Measurements from ENCODE around the gene ANKRD63. TPM values are rescaled to one million over a fixed set of nuclear protein-coding genes. Genes with fewer than 3 reads are reported as not detected.
A peak's percentile ranks its signal among the peaks of the same experiment; 100 is the strongest.

The ANKRD63 gene
- polyA plus RNA-seq, 3 donors: not detected

DNA sequence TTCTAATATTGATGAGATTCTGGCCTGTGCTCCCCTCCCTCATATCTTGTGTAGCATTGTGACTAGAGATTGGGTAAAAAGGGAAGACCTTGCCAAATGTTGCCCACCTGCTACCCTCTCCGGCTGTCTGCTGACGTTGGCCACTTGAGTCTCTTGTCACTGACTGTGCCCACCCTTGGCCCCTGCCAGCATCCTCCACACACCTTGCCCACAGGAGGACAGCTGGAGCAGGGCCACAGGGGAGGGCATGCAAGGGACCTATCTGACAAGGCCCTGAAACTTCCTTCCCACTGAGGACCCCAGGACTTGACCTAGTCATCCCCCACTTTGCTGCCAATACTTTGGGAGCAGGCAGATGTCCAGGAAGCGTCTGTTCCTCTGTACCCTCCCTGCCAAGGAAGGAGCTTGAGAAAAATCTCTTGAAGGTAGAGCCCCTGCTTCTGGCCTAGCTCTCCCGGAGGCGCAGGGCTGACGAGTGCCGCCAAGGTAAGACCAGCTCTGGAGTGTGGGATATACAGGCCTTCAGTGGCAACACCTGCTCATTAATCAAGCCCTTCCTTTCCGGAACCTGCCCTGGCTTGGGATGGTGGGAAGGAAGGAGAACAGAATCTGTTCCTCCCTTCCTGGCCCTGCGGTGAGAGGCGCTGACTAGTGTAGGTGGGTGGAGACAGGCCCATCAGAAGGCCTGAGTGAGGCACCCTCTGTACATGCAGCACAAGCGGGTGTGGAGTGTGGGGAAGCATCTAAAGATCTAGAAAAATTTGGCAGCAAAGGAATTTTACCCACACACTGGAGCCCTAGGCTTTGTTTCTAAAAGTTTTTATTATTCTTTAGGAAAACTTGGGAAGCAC lies 48.9 kb downstream of the ANKRD63 start:
- H3K9me3 ChIP-seq (replicated peaks in 1 of 2; ENCODE audit: control insufficient read depth in 1 of 2, insufficient read depth in 1 of 2, low read length in 2 of 2): no peaks in the 10 kb centered on the region
- peaks cover 5 to 13% (median 12%) of the 10 kb centered on the region in 3 donors for H3K27me3 Mint-ChIP-seq (ENCODE audit: low read depth in 3 of 3)
- H3K27me3 ChIP-seq (ENCODE audit: control insufficient read depth in 2 of 2, insufficient read depth in 2 of 2, low read length in 2 of 2): peaks cover 0 to 9% of the 10 kb centered on the region in 2 donors
- TF ChIP-seq, protein P1, sequence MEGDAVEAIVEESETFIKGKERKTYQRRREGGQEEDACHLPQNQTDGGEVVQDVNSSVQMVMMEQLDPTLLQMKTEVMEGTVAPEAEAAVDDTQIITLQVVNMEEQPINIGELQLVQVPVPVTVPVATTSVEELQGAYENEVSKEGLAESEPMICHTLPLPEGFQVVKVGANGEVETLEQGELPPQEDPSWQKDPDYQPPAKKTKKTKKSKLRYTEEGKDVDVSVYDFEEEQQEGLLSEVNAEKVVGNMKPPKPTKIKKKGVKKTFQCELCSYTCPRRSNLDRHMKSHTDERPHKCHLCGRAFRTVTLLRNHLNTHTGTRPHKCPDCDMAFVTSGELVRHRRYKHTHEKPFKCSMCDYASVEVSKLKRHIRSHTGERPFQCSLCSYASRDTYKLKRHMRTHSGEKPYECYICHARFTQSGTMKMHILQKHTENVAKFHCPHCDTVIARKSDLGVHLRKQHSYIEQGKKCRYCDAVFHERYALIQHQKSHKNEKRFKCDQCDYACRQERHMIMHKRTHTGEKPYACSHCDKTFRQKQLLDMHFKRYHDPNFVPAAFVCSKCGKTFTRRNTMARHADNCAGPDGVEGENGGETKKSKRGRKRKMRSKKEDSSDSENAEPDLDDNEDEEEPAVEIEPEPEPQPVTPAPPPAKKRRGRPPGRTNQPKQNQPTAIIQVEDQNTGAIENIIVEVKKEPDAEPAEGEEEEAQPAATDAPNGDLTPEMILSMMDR (IDR thresholded peaks at IDR 0.05): no peak
- H3K4me1 Mint-ChIP-seq: peaks cover 43% of the 10 kb centered on the region
- peaks cover 13 to 19% of the 10 kb centered on the region in 2 donors for H3K36me3 Mint-ChIP-seq
- intact Hi-C loops (cut with micrococcal nuclease): no loop called here
- no peak for DNase-seq
- H3K4me3 Mint-ChIP-seq: no peak overlapping the region
- peak overlapping the region; percentile 29 for H3K9ac ChIP-seq (ENCODE audit: insufficient read depth, low read length, poor library complexity, severe bottlenecking)
- peak overlapping the region; percentile 80 for H3K4me2 ChIP-seq (replicated peaks; ENCODE audit: extremely low read depth, low read length, poor library complexity, severe bottlenecking)
- H3K36me3 ChIP-seq (replicated peaks in 1 of 2; ENCODE audit: control insufficient read depth in 1 of 2, insufficient read depth in 2 of 2, low read length in 2 of 2): peaks cover 5 to 11% of the 10 kb centered on the region in 2 donors
- no peak overlapping the region for H2AFZ ChIP-seq (ENCODE audit: insufficient read depth, low read depth, low read length, poor library complexity, severe bottlenecking)
- no peaks in the 10 kb centered on the region for H4K20me1 ChIP-seq (ENCODE audit: insufficient read depth, low read length)
- H3K4me3 ChIP-seq (replicated peaks in 1 of 3; ENCODE audit: low read depth in 2 of 3, low read length in 3 of 3): no peak overlapping the region
- peaks cover 42 to 46% of the 10 kb centered on the region in 2 donors for H3K4me1 ChIP-seq (ENCODE audit: control insufficient read depth in 1 of 2, insufficient read depth in 2 of 2, low read length in 2 of 2)
- peak overlapping the region in 2 of 7 donors; percentile 14 to 50 for H3K27ac Mint-ChIP-seq
- WGBS (ENCODE audit: insufficient coverage): 94% methylated on average over 2 of the region's 11 CpGs
- peak overlapping the region in 1 of 2 donors; percentile 77 for H3K27ac ChIP-seq (ENCODE audit: low read depth in 1 of 2, low read length in 2 of 2)
- H3K79me2 ChIP-seq (ENCODE audit: insufficient read depth, low read length): no peaks in the 10 kb centered on the region
- no peaks in the 10 kb centered on the region for H3K9me3 Mint-ChIP-seq

DNA sequence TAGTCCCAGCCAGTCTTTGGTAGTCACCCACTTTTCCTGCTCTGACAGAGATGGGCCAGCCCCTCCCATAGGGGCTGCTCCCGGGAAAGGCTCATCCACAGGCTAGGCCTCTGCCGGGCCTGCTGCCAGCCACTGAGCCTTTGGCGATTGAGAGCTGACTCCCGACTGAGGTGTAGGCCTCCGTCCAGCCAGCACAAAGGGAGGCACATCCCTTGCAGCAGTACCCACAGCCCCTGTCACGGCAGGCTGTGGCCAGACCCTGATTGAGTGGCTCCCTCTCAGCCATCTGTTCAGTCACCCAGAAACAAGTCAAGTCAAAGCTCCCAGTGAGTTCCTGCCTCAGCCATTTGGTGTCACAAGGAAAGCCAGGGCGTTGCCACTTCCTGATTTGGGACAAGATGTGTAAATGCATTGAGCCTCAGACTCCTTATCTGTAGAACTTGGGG lies 50.2 kb downstream of the ANKRD63 start:
- intact Hi-C loops (cut with micrococcal nuclease): no loop called here
- Histone ChIP-seq H3K4me3 (replicated peaks in 1 of 3; ENCODE audit: low read depth in 2 of 3, low read length in 3 of 3) (no peak overlapping the region), H3K27ac (ENCODE audit: low read depth in 1 of 2, low read length in 2 of 2) (peak overlapping the region; percentile 11 to 20), H3K27me3 (ENCODE audit: control insufficient read depth in 2 of 2, insufficient read depth in 2 of 2, low read length in 2 of 2) (no peaks in the 10 kb centered on the region), H4K20me1 (ENCODE audit: insufficient read depth, low read length) (no peaks in the 10 kb centered on the region), H3K4me2 (replicated peaks; ENCODE audit: extremely low read depth, low read length, poor library complexity, severe bottlenecking) (no peak overlapping the region), H3K36me3 (replicated peaks in 1 of 2; ENCODE audit: control insufficient read depth in 1 of 2, insufficient read depth in 2 of 2, low read length in 2 of 2) (peaks cover 9 to 23% of the 10 kb centered on the region in 2 donors), H3K4me1 (ENCODE audit: control insufficient read depth in 1 of 2, insufficient read depth in 2 of 2, low read length in 2 of 2) (peaks cover 38 to 40% of the 10 kb centered on the region in 2 donors), H3K79me2 (ENCODE audit: insufficient read depth, low read length) (no peaks in the 10 kb centered on the region), H3K9ac (ENCODE audit: insufficient read depth, low read length, poor library complexity, severe bottlenecking) (no peak overlapping the region), H2AFZ (ENCODE audit: insufficient read depth, low read depth, low read length, poor library complexity, severe bottlenecking) (peak overlapping the region; percentile 64), H3K9me3 (replicated peaks in 1 of 2; ENCODE audit: control insufficient read depth in 1 of 2, insufficient read depth in 1 of 2, low read length in 2 of 2) (no peaks in the 10 kb centered on the region)
- peaks cover 0 to 2% (median 0%) of the 10 kb centered on the region in 3 donors for H3K27me3 Mint-ChIP-seq (ENCODE audit: low read depth in 3 of 3)
- peaks cover 9 to 19% of the 10 kb centered on the region in 2 donors for H3K36me3 Mint-ChIP-seq
- H3K4me1 Mint-ChIP-seq: peaks cover 36% of the 10 kb centered on the region
- H3K4me3 Mint-ChIP-seq: no peak overlapping the region
- H3K27ac Mint-ChIP-seq: peak overlapping the region in 5 of 7 donors; percentile 25 to 83 (median 60)
- 63% methylated on average over 7 of the region's 7 CpGs for WGBS (ENCODE audit: insufficient coverage)
- peak; percentile 28 to 48 (median 46) for DNase-seq
- TF ChIP-seq, protein P1 (IDR thresholded peaks at IDR 0.05): no peak
- H3K9me3 Mint-ChIP-seq: no peaks in the 10 kb centered on the region

Other genes with a start within 250 kb of the ANKRD63 start
- gene SRP14, start 243.9 kb downstream of the ANKRD63 start, polyA plus RNA-seq: 100 to 1,000 TPM; 181 to 548 (median 525) TPM
- 10 to 100 TPM in 1 of 3 donors, 1 to 10 TPM in 2; 5.6 to 59.6 (median 6.5) TPM for gene BMF, start 174.2 kb downstream of the ANKRD63 start, polyA plus RNA-seq
- under 1 TPM in 2 of 3 donors, not detected in 1; 0.01 to 0.51 TPM for gene BUB1B, start 122.0 kb downstream of the ANKRD63 start, polyA plus RNA-seq
- gene PAK6, start 44.0 kb downstream of the ANKRD63 start, polyA plus RNA-seq: under 1 TPM in 1 of 3 donors, not detected in 2; 0.03 TPM
- gene PLCB2, start 24.9 kb upstream of the ANKRD63 start, polyA plus RNA-seq: 1,000 to 10,000 TPM in 1 of 3 donors, 10 to 100 TPM in 2; 56.5 to 1,191 (median 74.5) TPM
- 10 to 100 TPM in 1 of 3 donors, 1 to 10 TPM in 2; 5.1 to 19.6 (median 8.3) TPM for gene INAFM2, start 40.6 kb upstream of the ANKRD63 start, polyA plus RNA-seq
- 1 to 10 TPM in 1 of 3 donors, under 1 TPM in 2; 0.13 to 2.2 (median 0.39) TPM for gene CCDC9B, start 57.9 kb upstream of the ANKRD63 start, polyA plus RNA-seq
- not detected for gene PHGR1, start 68.0 kb upstream of the ANKRD63 start, polyA plus RNA-seq
- under 1 TPM in 2 of 3 donors, not detected in 1; 0.01 TPM for gene DISP2, start 75.2 kb upstream of the ANKRD63 start, polyA plus RNA-seq
- 1 to 10 TPM; 5.4 to 10.0 (median 7.9) TPM for gene KNSTRN, start 99.7 kb upstream of the ANKRD63 start, polyA plus RNA-seq
- 10 to 100 TPM; 28.6 to 46.3 (median 31.3) TPM for gene IVD, start 122.7 kb upstream of the ANKRD63 start, polyA plus RNA-seq
- 1 to 10 TPM in 1 of 3 donors, under 1 TPM in 2; 0.67 to 8.9 (median 0.79) TPM for gene BAHD1, start 157.9 kb upstream of the ANKRD63 start, polyA plus RNA-seq
- 1 to 10 TPM in 2 of 3 donors, under 1 TPM in 1; 0.85 to 5.2 (median 1.2) TPM for gene CHST14, start 187.9 kb upstream of the ANKRD63 start, polyA plus RNA-seq

Data from CD14-positive monocyte (primary cell).